T follicular helper cell (primary cell): ENCODE measurements around the gene LRTM2.
"Not testable (repeated sequence)": the region's sequence is repeated elsewhere in the genome, so short reads cannot be mapped to it uniquely, and the experiment has no call there.

Experiments
- DNase-seq: peaks from one replicate; pipeline ENCODE4 v3.0.0-alpha.2; 2020; ENCODE audit warnings: low read depth

Gene LRTM2

GRCh38 chr12:1811281-1811947, 9.0 kb upstream of the LRTM2 start:
- no peak for DNase-seq

- no peak for DNase-seq
Measured at GRCh38 chr12:1811948-1812291, 8.4 kb upstream of the LRTM2 start.

GRCh38 chr12:1812650-1813302, 7.6 kb upstream of the LRTM2 start:
- DNase-seq, result no peak

DNA sequence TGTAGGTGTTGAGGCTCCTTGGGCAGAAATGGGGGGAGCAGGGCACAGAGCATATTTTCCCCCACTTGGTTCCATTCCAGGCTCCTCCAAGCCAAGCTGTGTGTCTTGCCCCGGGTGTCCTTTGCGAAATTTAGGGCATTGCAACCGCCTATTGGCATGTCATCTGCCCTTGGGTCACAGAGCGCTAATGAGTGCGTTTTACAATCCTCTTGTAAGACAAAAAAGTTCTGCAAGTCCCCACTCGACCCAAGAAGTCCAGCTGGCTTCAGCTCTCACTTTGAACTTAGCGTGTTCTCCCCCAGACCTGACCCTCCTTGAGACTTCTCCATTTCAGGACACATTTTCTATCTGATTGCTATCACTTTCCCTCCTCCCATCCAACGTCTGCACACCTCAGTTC, 6.1 kb upstream of the LRTM2 start:
- no peak for DNase-seq

GRCh38 chr12:1815108-1815507, 5.3 kb upstream of the LRTM2 start:
- no peak for DNase-seq

- no peak for DNase-seq
Measured at GRCh38 chr12:1815814-1816729, 4.3 kb upstream of the LRTM2 start.

- no peak for DNase-seq
Measured at GRCh38 chr12:1816730-1817348, 3.5 kb upstream of the LRTM2 start.

DNA sequence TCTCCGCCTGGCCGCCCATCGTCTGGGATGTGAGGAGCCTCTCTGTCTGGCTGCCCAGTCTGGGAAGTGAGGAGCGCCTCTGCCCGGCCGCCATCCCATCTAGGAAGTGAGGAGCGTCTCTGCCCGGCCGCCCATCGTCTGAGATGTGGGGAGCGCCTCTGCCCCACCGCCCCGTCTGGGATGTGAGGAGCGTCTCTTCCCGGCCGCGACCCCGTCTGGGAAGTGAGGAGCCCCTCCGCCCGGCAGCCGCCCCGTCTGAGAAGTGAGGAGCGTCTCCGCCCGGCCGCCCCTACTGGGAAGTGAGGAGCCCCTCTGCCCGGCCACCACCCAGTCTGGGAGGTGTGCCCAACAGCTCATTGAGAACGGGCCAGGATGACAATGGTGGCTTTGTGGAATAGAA, 2.4 kb upstream of the LRTM2 start:
- not testable (repeated sequence) for DNase-seq

GRCh38 chr12:1819050-1819449, 1.3 kb upstream of the LRTM2 start:
- no peak for DNase-seq

GRCh38 chr12:1819571-1819970, 794 bp upstream of the LRTM2 start:
- DNase-seq, result no peak

DNA sequence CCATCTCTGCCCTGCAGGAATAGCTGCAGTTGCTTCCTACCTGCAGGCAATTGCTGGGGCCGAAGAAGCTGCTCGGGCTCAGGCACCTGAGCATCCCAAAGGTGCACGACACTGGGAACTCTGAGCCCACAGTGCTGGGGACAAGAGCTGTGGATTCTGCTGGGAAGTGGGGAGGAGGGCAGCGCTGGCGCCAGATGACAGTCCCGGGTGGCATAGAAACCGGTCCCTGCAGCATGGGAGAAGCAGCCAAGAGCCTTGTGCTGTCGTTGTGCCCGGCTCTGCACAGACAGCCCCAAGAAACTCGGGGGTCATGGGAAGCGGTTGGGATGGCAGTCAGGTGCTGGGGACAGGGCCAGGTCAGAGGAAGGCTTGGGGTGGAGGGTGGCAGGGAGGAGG, 529 bp downstream of the LRTM2 start:
- DNase-seq, result no peak

DNA sequence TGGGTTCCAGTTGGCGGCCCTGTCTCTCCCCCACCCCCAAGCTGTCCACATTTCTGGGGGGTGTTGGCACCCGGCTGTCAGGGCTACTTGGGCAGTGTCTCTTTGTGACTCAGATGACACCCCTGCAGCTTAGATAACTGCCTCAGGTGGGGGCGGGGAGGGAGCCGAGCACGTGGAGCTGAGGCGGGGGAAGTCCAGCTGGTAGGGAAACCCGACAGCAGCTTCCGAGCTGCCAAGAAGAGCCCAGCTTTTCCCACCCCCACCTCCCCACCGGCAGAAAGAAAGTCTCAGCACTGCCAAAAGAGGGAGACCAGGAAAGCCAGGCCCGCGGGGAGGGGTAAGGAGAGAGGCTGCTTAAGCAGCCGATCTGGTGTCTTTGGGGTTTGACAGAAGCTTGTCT, 1.4 kb downstream of the LRTM2 start:
- DNase-seq, result no peak

- no peak for DNase-seq
Measured at GRCh38 chr12:1822699-1823098, 2.3 kb downstream of the LRTM2 start.

DNA sequence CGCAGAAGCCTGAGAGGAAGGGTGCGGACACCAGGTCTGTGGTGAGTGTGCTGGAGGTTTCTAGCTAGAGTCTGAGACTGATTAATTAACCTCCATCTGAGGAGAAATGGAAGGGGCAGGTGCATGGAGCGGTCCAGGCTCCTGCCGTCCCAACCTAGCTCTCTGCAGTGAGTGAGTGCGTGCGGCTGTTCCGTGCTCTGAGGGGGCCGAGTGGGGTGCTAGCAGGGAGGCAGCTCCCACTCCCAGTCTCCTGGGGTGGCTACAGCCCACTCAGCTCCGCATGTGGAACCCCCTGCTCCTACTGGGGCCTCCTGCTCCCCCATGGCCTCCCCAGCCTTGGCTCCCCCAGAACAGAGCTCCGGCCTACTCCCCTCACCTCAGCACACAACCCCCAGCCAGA, 2.9 kb downstream of the LRTM2 start:
- DNase-seq, result no peak

DNA sequence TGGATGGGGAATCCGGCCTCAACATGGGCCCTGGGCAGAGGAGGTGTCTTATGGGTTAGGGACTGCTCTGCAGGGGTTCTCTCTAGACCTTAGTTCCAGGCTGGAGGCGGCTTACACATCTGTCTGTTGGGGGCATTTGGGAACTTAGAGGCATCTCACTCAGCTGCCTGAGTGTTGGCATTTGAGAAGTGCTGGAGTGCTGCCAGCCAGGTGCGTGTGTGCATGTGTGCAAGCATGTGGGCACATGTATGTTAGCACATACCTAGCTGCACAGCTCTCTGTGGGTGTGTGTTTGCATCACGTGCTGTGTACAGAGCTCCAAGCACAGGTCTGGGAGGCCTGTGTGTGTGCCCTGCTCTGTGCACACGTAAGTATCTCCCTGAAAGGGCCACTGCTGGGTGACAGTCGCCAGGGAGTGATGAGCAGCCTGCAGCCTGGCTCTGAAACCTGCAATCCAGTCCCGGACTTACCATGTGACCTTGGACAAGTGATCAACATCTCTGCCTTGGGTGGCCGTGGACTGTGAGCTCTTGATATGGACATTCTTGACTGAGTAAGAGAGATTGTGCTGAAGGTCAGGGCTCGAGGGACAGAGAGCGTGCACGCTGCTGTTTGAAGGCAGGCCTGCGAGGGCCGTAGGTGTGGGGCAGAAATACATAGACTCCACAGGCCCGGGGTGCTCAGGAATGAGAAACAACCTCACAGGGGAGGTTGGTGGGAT, 5.2 kb downstream of the LRTM2 start:
- no peak for DNase-seq

DNA sequence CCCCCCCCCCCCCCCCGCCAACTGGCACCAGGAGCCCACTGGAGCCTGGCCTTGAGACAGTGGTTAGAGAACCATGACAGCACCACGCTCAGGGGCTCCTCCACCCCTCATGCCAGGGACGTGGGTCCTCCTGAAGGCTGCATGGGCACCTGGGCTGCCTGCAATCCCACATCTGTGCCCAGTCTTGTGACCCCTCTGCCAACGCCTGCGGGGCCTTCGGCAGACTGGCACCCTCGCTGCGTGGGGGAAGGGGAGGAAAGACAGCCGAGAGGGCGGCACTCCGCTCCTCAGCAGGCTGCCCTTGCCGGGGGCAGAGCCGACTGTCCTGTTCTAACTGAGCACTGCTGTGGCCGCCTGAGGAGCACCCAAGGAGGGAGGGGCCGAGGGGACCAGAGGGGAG, 6.0 kb downstream of the LRTM2 start:
- DNase-seq, result no peak

- no peak for DNase-seq
Measured at GRCh38 chr12:1826867-1827705, 6.7 kb downstream of the LRTM2 start.

DNA sequence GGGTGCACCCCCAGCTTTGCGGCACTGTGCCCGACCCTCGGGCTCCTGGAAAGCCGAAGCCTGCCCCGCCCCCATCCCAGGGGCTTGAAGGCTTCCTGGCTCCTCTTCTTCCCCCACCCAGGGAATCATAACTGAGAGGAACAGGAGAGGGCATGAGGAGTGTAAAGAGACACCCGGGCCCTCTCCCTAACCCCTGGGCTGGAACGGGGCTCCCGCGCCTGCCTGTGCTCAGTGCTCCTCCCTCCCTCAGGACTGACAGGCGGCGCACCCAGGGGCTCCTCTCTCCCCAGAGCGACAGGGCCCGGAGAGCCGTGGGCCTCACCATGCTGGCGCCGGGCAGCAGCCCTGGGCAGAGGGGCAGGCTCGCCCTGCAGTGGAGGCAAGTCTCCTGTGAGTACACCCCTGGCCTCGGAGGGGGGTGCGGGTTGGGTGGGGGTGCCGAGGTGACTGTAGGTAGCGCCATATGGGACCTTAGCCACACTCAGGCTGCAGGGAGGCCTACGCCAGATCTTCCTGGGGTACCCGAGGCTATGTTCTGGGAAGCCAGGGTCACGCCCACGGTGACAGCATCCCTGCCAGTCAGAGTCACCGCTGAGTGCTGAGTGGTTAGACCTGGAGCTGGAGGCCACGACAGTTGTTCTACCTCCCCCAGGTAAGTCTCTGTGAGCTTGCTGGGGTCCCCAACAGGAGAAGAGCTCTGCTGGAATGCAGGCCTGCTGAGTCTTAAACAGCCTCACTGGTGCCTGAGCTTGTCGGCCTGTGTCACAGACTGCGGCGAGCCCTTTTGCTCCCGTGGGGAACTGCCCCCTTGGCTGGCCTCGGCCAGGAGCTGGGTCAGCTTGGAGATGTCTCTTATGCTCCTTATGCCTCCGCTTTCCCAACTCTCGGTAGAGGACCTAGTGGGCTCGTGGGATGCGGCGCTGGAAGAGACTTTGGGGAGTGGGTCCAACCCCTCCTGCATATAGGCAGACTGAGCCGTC, 7.8 kb downstream of the LRTM2 start:
- DNase-seq, result no peak

GRCh38 chr12:1828856-1829255, 8.5 kb downstream of the LRTM2 start:
- no peak for DNase-seq
